Neural crest cell (in vitro differentiated cells): ENCODE data around the gene ZDHHC8. TPM values are rescaled to one million over a fixed set of nuclear protein-coding genes. Genes with fewer than 3 reads are reported as not detected.

Source experiments
- DNase-seq: peaks from one replicate; pipeline ENCODE4 v3.0.0; 2021; ENCODE audit warnings: low read depth, mixed read lengths, low spot score
- H3K27ac Mint-ChIP-seq: one replicate; pipeline ENCODE4 v1.8.0; 2021; ENCODE audit warnings: mild to moderate bottlenecking, mixed read lengths; ENCODE audit not compliant: unreplicated experiment
- H3K27me3 Mint-ChIP-seq: 2 replicates; pipeline ENCODE4 v1.8.0; 2021; ENCODE audit warnings: low read depth, mild to moderate bottlenecking, mixed read lengths
- H3K36me3 Mint-ChIP-seq: 2 replicates; pipeline ENCODE4 v1.8.0; 2021; ENCODE audit warnings: low read depth, mild to moderate bottlenecking, mixed read lengths
- H3K4me1 Mint-ChIP-seq: 2 replicates; pipeline ENCODE4 v1.8.0; 2021; ENCODE audit warnings: mixed read lengths
- H3K4me3 Mint-ChIP-seq: one replicate; pipeline ENCODE4 v1.8.0; 2021; ENCODE audit warnings: mild to moderate bottlenecking, mixed read lengths
- H3K9me3 Mint-ChIP-seq: 2 replicates; pipeline ENCODE4 v1.8.0; 2021; ENCODE audit warnings: mixed read lengths
- total RNA-seq: library from RNA; stranded (reverse); gene quantifications from 2 replicates; pipeline ENCODE4 v1.2.1, GENCODE V29; 2021
- TF ChIP-seq, protein P1 (sequence below): fragments of 200-600 bp; sonication (generic); conservative IDR thresholded peaks from 2 replicates; pipeline ENCODE4 v1.5.0; 2021; ENCODE audit warnings: antibody characterized with exemption, mild to moderate bottlenecking

ZDHHC8 gene
- total RNA-seq, 1 donor from 2014 or later = 98.9 TPM

DNA sequence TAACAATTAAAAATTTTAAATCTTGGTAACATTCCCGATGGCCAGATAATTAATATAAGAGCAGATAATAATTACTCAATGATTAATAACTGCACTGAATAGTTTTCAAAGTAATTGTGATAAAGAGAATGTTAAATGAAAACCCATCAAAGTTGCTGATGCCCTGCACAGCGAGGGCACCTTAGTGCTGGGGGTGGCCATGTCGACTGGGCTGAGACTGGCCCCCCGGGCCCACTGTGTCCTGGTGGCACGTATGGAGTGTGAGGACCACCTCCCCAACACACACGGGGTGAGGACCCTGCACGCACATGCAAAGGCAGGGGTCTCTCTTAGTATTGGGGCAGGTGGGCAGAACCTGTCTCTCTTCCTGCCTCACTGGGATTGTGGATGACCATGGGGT, 34.3 kb downstream of the ZDHHC8 start:
- Mint-ChIP-seq H3K9me3 (peaks cover 3% of the 10 kb centered on the region), H3K4me1 (no peaks in the 10 kb centered on the region), H3K27me3 (no peaks in the 10 kb centered on the region), H3K27ac (no peak overlapping the region), H3K36me3 (no peaks in the 10 kb centered on the region), H3K4me3 (no peak overlapping the region)
- TF ChIP-seq, protein P1, sequence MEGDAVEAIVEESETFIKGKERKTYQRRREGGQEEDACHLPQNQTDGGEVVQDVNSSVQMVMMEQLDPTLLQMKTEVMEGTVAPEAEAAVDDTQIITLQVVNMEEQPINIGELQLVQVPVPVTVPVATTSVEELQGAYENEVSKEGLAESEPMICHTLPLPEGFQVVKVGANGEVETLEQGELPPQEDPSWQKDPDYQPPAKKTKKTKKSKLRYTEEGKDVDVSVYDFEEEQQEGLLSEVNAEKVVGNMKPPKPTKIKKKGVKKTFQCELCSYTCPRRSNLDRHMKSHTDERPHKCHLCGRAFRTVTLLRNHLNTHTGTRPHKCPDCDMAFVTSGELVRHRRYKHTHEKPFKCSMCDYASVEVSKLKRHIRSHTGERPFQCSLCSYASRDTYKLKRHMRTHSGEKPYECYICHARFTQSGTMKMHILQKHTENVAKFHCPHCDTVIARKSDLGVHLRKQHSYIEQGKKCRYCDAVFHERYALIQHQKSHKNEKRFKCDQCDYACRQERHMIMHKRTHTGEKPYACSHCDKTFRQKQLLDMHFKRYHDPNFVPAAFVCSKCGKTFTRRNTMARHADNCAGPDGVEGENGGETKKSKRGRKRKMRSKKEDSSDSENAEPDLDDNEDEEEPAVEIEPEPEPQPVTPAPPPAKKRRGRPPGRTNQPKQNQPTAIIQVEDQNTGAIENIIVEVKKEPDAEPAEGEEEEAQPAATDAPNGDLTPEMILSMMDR = no peak
- no peak for DNase-seq

DNA sequence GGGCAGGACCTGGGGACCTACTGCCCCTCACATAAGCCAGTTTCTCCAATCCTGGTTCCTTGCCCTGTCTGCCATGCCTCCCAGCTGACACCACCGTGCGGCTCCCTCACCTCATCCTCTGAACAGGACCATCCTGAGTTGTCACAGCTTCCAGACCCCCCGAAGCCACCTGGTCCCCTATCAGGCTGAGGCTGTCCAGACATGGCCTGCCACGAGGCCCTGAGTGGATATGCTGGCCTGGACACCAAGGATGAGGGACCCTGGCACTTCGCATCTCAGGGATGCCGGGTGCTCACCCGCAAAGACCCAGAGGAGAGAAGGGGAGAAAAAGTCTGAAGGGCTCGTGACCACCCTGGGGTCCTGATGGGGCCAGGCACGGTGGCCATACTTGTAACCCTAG, 35.1 kb downstream of the ZDHHC8 start:
- H3K27ac Mint-ChIP-seq = no peak overlapping the region
- peaks cover 3% of the 10 kb centered on the region for H3K9me3 Mint-ChIP-seq
- no peaks in the 10 kb centered on the region for H3K27me3 Mint-ChIP-seq
- DNase-seq = no peak
- H3K4me3 Mint-ChIP-seq = no peak overlapping the region
- H3K4me1 Mint-ChIP-seq = no peaks in the 10 kb centered on the region
- no peaks in the 10 kb centered on the region for H3K36me3 Mint-ChIP-seq
- TF ChIP-seq, protein P1 = no peak

DNA sequence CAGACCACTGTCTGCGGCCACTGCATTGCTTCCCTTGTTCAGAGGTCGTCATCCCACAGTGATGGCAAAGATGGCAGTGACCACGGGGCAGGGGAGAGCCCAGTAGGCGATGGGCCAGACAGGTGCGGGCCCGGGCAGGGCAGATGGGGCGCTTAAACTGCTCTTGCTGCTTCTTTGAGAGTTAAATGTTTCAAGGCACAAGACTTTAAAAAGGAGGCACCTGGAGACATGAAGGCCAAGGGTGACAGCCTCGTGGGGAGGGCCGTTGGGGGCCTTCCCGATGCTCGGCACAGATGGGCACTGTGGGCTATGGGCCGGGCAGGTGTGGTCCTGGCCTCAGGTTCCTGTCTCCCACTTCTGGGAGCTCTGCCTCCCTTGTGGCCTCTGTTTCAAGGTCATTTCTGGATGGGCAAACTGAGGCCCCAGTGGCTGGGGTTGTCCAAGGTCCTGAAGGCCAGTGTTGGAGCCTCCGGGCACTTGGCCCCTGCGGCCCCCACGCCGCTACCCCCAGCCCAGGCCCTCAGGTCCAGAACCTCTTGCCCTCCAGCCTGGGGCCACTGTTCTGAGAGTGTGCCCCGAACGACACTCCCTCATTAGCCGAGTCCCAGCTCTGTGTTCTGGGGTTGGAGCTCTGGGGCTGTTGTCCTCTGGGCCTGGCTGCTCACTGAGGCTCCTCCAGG, 36.2 kb downstream of the ZDHHC8 start:
- TF ChIP-seq, protein P1 = no peak
- Mint-ChIP-seq H3K9me3 (peaks cover 3% of the 10 kb centered on the region), H3K4me1 (no peaks in the 10 kb centered on the region), H3K27ac (no peak overlapping the region), H3K36me3 (no peaks in the 10 kb centered on the region), H3K27me3 (no peaks in the 10 kb centered on the region), H3K4me3 (no peak overlapping the region)
- no peak for DNase-seq

DNA sequence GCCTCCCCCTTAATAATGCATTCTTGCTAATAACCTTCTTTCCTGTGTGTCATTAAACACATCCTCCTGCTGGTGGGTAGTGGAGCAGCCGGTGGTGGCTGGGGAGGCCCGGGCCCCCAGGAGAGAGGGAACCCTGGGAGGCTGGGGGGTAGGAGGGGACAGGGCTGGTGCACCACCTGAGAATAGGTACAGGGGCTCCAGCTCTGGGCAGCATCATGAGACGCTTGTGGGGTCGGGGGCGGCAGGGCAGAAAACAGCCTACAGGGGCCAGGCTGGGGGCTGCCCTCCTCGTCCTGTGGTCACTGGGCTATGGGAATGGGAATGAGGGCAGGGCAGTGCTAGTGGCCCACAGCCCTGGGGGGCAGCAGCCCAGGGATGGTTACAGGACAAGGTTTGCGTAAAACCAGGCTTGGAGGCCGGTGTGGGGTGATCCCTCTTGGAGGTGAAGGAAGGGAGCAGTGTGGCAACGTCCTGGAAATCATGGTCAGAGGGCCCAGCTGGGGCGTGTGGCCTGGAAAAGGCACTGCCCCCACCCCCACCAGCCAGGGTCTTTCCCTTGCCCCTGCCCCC, 37.7 kb downstream of the ZDHHC8 start:
- Mint-ChIP-seq H3K4me3 (no peak overlapping the region), H3K9me3 (peaks cover under 1% of the 10 kb centered on the region), H3K4me1 (no peaks in the 10 kb centered on the region), H3K27ac (no peak overlapping the region), H3K36me3 (no peaks in the 10 kb centered on the region), H3K27me3 (no peaks in the 10 kb centered on the region)
- TF ChIP-seq, protein P1 = no peak
- DNase-seq = no peak

DNA sequence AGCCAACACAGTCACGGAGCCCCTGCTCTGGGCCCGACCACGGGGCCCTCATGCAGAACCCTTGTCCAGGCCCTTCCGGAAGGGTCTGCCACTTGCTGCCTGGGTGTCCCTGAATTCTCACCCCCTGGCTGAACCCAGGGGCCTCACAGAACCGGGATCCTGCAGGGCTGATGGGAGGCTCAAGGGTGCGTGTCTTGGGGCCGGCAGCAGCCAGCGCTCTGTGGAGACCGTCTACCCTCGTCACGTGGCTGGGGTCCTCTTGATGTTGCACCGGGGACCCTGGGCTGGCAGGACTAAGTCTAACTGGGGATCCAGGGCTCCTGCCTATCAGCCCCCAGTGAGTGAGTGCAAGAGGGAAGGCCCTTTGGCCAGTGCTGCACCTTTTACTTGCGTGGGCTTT, 38.6 kb downstream of the ZDHHC8 start:
- no peaks in the 10 kb centered on the region for H3K4me1 Mint-ChIP-seq
- H3K9me3 Mint-ChIP-seq = no peaks in the 10 kb centered on the region
- TF ChIP-seq, protein P1 = no peak
- no peak for DNase-seq
- H3K36me3 Mint-ChIP-seq = no peaks in the 10 kb centered on the region
- no peaks in the 10 kb centered on the region for H3K27me3 Mint-ChIP-seq
- no peak overlapping the region for H3K27ac Mint-ChIP-seq
- H3K4me3 Mint-ChIP-seq = no peak overlapping the region
